HepG2 (cell line): ENCODE results near the gene LRRC3. TPM values are rescaled to one million over a fixed set of nuclear protein-coding genes. Genes with fewer than 3 reads are reported as not detected.

Experiments
- ATAC-seq: fragments of 200-7000 bp; cut with Tn5 transposase; 3 replicates; pipeline ENCODE4 v1.9.1; 2020; ENCODE audit warnings: mild to moderate bottlenecking, moderate library complexity
- BruUV-seq: library from RNA; stranded (reverse); fragments of 400-500 nt; replicated peaks from 2 replicates; lab custom pipeline; 2021; lab: Mats Ljungman, UMichigan
- CTCF ChIA-PET: fragments of 300-600 bp; formaldehyde crosslinking; extraction: SDS; loops from one replicate; lab custom pipeline; 2021; ENCODE audit warnings: low total read pairs, inconsistent platforms, low intra/inter-chr PET ratio; lab: Yijun Ruan, JAX
- POLR2A ChIA-PET: fragments of 350-600 bp; sonication (Branson Sonifier 250); formaldehyde crosslinking; loops from one replicate; lab custom pipeline; 2020; ENCODE audit warnings: antibody characterized with exemption, inconsistent platforms; lab: Yijun Ruan, JAX
- DNase-seq: peaks from one replicate; pipeline ENCODE4 v3.0.0-alpha.2; 2015; ENCODE audit warnings: low spot score
- FAIRE-seq: peaks from 3 replicates; lab custom pipeline; 2011; peaks lifted over from hg19 to GRCh38; lab: Jason Lieb, UNC
- H2AFZ ChIP-seq: one replicate; pipeline ENCODE4 v1.6.1; 2011; ENCODE audit warnings: low read length, inconsistent platforms
- H3K27ac ChIP-seq: fragments of 300-600 bp; 3 replicates; pipeline ENCODE4 v1.8.0; 2011; ENCODE audit warnings: mixed run types, mild to moderate bottlenecking, mixed read lengths, low read length, inconsistent platforms; ENCODE audit not compliant: insufficient read depth; ENCODE audit errors: extremely low read length
- H3K27me3 ChIP-seq, 2 experiments: fragments of 200-600 bp in 1 of 2; 2 replicates in 1 of 2; 3 replicates in 1 of 2; pipeline versions ENCODE4 v1.6.0 to v1.8.0; 2011; ENCODE audit warnings: low read length in 2 of 2, mild to moderate bottlenecking in 2 of 2, moderate library complexity in 2 of 2, inconsistent platforms in 1 of 2; ENCODE audit not compliant: insufficient read depth in 2 of 2, control insufficient read depth in 1 of 2
- H3K36me3 ChIP-seq, 2 experiments: fragments of 200-600 bp in 1 of 2; replicated peaks in 1 of 2; 2 replicates in 1 of 2; 3 replicates in 1 of 2; pipeline versions ENCODE4 v1.5.1 to v1.8.0; 2011; ENCODE audit warnings: low read length in 2 of 2, inconsistent platforms in 1 of 2; ENCODE audit not compliant: insufficient read depth in 2 of 2, control insufficient read depth in 1 of 2
- H3K4me1 ChIP-seq: 2 replicates; pipeline ENCODE4 v1.5.1; 2012; ENCODE audit warnings: low read length, inconsistent platforms; ENCODE audit not compliant: insufficient read depth
- H3K4me2 ChIP-seq: 2 replicates; pipeline ENCODE4 v1.6.0; 2011; ENCODE audit warnings: low read depth, low read length, inconsistent platforms
- H3K4me3 ChIP-seq, 3 experiments: fragments of 200-600 bp in 1 of 3; sonication (generic), shearing (Covaris generic) in 1 of 3; replicated peaks in 1 of 3; 2 replicates each; pipeline ENCODE4 v1.5.1; 2011 to 2016; ENCODE audit warnings: low read length in 3 of 3, inconsistent platforms in 2 of 3, low read depth in 2 of 3, mild to moderate bottlenecking in 2 of 3, control low read depth in 1 of 3, mixed read lengths in 1 of 3; ENCODE audit not compliant: insufficient read depth in 1 of 3
- H3K79me2 ChIP-seq: one replicate; pipeline ENCODE4 v1.6.1; 2011; ENCODE audit warnings: low read length, inconsistent platforms; ENCODE audit not compliant: insufficient read depth
- H3K9ac ChIP-seq: 2 replicates; pipeline ENCODE4 v1.6.0; 2011; ENCODE audit warnings: mild to moderate bottlenecking, low read depth, low read length, inconsistent platforms; ENCODE audit not compliant: insufficient read depth
- H3K9me3 ChIP-seq: 2 replicates; pipeline ENCODE4 v1.5.1; 2012; ENCODE audit warnings: mild to moderate bottlenecking, low read length
- H4K20me1 ChIP-seq: 2 replicates; pipeline ENCODE4 v1.6.0; 2011; ENCODE audit warnings: inconsistent platforms, mild to moderate bottlenecking, low read length, moderate library complexity; ENCODE audit not compliant: insufficient read depth
- ZNF570 ChIP-seq: sonication (generic); formaldehyde crosslinking; IDR thresholded peaks from 2 replicates; pipeline ENCODE4 v1.4.0; 2020; ENCODE audit warnings: mild to moderate bottlenecking, missing genetic modification reagents, borderline replicate concordance
- WGBS: methylation state at CpG from one replicate; pipeline ENCODE4 v1.1.6; 2017; ENCODE audit warnings: low lambda C conversion rate; 5-methylcytosine and 5-hydroxymethylcytosine counted together
- in situ Hi-C: cut with HindIII; loops from 2 replicates; pipeline ENCODE4 v1.10.0; 2017; ENCODE audit warnings: low pct_unique_long_range_greater_than_20kb; ENCODE audit not compliant: extremely low pct_ligation_motif_present
- intact Hi-C: fragments of 100-400 bp; cut with micrococcal nuclease; formaldehyde crosslinking; loops from one replicate; pipeline ENCODE4 v1.10.0; 2022; ENCODE audit not compliant: unreplicated experiment
- polyA plus RNA-seq, 8 experiments: library from polyadenylated mRNA; depleted of rRNA in 3 of 8; stranded (reverse) in 7 of 8; unstranded in 1 of 8; fragments of >200 nt; fragmentation: Illumina TruSeq in 4 of 8; extraction: Trizol in 4 of 8; gene quantifications; 2 replicates each; pipeline versions ENCODE4 v1.2.1 to v1.2.3, GENCODE V29; 2011 to 2016; ENCODE audit warnings: low read depth in 4 of 8, missing spikeins in 1 of 8, mixed read lengths in 1 of 8; ENCODE audit not compliant: insufficient read depth in 1 of 8
- total RNA-seq, 5 experiments: library from RNA; depleted of rRNA; stranded (reverse); fragments of >200 nt; fragmentation: Illumina TruSeq; extraction: Trizol; gene quantifications; 2 replicates each; pipeline ENCODE4 v1.2.3, GENCODE V29; 2016; ENCODE audit warnings: low read depth in 1 of 5
- TF ChIP-seq, protein P1 (sequence below): sonication (generic); formaldehyde crosslinking; IDR thresholded peaks from 2 replicates; pipeline ENCODE4 v1.5.1; 2020; ENCODE audit warnings: missing genetic modification reagents, mild to moderate bottlenecking, borderline replicate concordance
- TF ChIP-seq, protein P2 (sequence below): sonication (generic); formaldehyde crosslinking; IDR thresholded peaks from 2 replicates; pipeline ENCODE4 v1.4.0; 2020; ENCODE audit warnings: missing genetic modification reagents

The LRRC3 gene
- total and polyA plus RNA-seq, 2 of the 13 experiments (the other 11 are each of a cell fraction or from before 2014, with no cell fraction given), result 4.8 to 16.5 TPM

DNA sequence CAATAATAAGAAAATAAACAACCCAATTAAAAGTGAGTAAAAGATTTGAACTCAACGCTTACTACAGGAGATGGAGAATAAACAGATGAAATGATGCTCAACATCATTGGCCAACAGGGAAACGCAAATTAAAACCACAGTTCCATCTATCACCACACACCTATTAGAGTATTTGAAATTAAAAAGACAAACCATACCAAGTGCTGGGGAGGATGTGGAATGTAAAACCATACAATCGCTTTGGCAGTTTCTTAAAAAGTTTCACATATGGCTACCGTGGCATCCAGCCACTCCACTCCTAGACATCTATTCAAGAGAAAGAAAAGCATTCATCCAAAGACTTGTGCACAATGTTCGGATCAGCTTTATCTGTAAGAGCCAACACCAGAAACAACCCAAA lies 1.3 kb upstream of the LRRC3 start:
- no TSS peak for BruUV-seq

More for the DNA sequence above, 1.3 kb upstream of the LRRC3 start:
- Histone ChIP-seq H3K27me3 (no peaks in the 10 kb centered on the region; a peak in 2 of 5 replicates), H3K4me2 (0 out of 2 replicates have a peak overlapping the region, but pooled peaks have one; percentile 81), H3K9me3 (no peaks in the 10 kb centered on the region), H3K4me1 (peaks cover 51% of the 10 kb centered on the region), H2AFZ (no peak overlapping the region), H3K9ac (no peak overlapping the region), H4K20me1 (no peaks in the 10 kb centered on the region), H3K36me3 (no peaks in the 10 kb centered on the region; a peak in 1 of 5 replicates), H3K27ac (no peak overlapping the region), H3K79me2 (peaks cover 15% of the 10 kb centered on the region), H3K4me3 (no peak overlapping the region)
- ATAC-seq (no peak), DNase-seq (no peak), FAIRE-seq (no peak)
- ChIA-PET CTCF (no interaction called here), POLR2A (no interaction called here)
- in situ Hi-C loops (no loop called here), intact Hi-C loops (no loop called here)
- 73% methylated on average over 5 of the region's 5 CpGs for WGBS
- TF ChIP-seq, protein P1, sequence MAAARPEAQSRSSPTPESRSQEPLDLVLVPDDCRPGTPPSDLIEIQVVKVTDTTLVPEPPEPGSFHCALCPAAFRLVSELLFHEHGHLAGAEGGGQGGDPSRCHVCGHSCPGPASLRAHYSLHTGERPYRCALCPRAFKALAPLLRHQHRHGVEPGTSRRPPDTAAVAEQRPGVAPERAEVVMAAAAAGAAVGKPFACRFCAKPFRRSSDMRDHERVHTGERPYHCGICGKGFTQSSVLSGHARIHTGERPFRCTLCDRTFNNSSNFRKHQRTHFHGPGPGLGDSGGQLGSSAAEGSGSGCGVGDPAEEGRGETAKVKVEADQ (CRISPR knock-in tag), result no peak
- TF ChIP-seq, protein P2, sequence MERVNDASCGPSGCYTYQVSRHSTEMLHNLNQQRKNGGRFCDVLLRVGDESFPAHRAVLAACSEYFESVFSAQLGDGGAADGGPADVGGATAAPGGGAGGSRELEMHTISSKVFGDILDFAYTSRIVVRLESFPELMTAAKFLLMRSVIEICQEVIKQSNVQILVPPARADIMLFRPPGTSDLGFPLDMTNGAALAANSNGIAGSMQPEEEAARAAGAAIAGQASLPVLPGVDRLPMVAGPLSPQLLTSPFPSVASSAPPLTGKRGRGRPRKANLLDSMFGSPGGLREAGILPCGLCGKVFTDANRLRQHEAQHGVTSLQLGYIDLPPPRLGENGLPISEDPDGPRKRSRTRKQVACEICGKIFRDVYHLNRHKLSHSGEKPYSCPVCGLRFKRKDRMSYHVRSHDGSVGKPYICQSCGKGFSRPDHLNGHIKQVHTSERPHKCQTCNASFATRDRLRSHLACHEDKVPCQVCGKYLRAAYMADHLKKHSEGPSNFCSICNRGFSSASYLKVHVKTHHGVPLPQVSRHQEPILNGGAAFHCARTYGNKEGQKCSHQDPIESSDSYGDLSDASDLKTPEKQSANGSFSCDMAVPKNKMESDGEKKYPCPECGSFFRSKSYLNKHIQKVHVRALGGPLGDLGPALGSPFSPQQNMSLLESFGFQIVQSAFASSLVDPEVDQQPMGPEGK (CRISPR knock-in tag), result no peak
- TF ChIP-seq ZNF570, result no peak
- TF ChIP-seq, all 625 proteins: peak for 0
